B cell (primary cell): ENCODE data around the gene DEPDC1B. TPM values are rescaled to one million over a fixed set of nuclear protein-coding genes. Genes with fewer than 3 reads are reported as not detected.

Source experiments
- ATAC-seq: fragments of 200-7000 bp; cut with Tn5 transposase; one replicate; pipeline ENCODE4 v1.10.0; 2021; ENCODE audit warnings: low read depth, mild to moderate bottlenecking, moderate number of reproducible peaks, moderate library complexity
- CTCF ChIA-PET: fragments of 350-600 bp; sonication (Branson Sonifier 250); formaldehyde crosslinking; loops from one replicate; lab custom pipeline; 2021; ENCODE audit warnings: antibody characterized with exemption, inconsistent platforms; lab: Charles Lee
- POLR2A ChIA-PET: fragments of 350-600 bp; sonication (Branson Sonifier 250); formaldehyde crosslinking; loops from one replicate; lab custom pipeline; 2021; ENCODE audit warnings: antibody characterized with exemption; lab: Charles Lee
- DNase-seq: peaks from one replicate; pipeline ENCODE4 v3.0.0; 2013
- H2AFZ ChIP-seq: 2 replicates; pipeline ENCODE4 v1.6.1; 2012; ENCODE audit warnings: mild to moderate bottlenecking, low read depth, low read length; ENCODE audit not compliant: insufficient read depth, poor library complexity, severe bottlenecking
- H3K27ac ChIP-seq, 2 donors: 1 replicate in 1 of 2; 2 replicates in 1 of 2; pipeline ENCODE4 v1.5.1; 2012 to 2013; ENCODE audit warnings: low read length in 2 of 2, mild to moderate bottlenecking in 2 of 2, moderate library complexity in 1 of 2
- H3K27me3 ChIP-seq, 4 experiments: fragments of 200-600 bp in 1 of 4; sonication (generic) in 1 of 4; replicated peaks in 1 of 4; 1 replicate in 2 of 4; 2 replicates in 2 of 4; pipeline versions ENCODE4 v1.6.1 to v1.7.0; 2013 to 2016; ENCODE audit warnings: low read length in 3 of 4, mild to moderate bottlenecking in 2 of 4, mixed read lengths in 1 of 4, moderate library complexity in 1 of 4; ENCODE audit not compliant: insufficient read depth in 4 of 4, control insufficient read depth in 3 of 4; ENCODE audit errors: control extremely low read depth in 1 of 4
- H3K36me3 ChIP-seq, 2 experiments: replicated peaks in 1 of 2; 1 replicate in 1 of 2; 2 replicates in 1 of 2; pipeline versions ENCODE4 v1.6.1 to v1.7.1; 2013; ENCODE audit warnings: low read length in 1 of 2; ENCODE audit not compliant: insufficient read depth in 2 of 2, control insufficient read depth in 1 of 2; ENCODE audit errors: control extremely low read depth in 1 of 2, extremely low read depth in 1 of 2
- H3K4me1 ChIP-seq, 2 donors: fragments of 200-600 bp in 1 of 2; sonication (generic) in 1 of 2; 1 replicate in 1 of 2; 2 replicates in 1 of 2; pipeline versions ENCODE4 v1.5.1 to v1.6.1; 2013 to 2017; ENCODE audit warnings: low read length in 2 of 2; ENCODE audit not compliant: control insufficient read depth in 2 of 2, insufficient read depth in 2 of 2
- H3K4me2 ChIP-seq: replicated peaks from 2 replicates; pipeline ENCODE3; 2012; ENCODE audit warnings: mild to moderate bottlenecking, low read depth, low read length; ENCODE audit not compliant: poor library complexity, severe bottlenecking
- H3K4me3 ChIP-seq, 5 experiments: fragments of 200-600 bp in 1 of 5; sonication (generic) in 1 of 5; 1 replicate in 3 of 5; 2 replicates in 2 of 5; pipeline versions ENCODE4 v1.5.1 to v1.7.0; 2011 to 2016; ENCODE audit warnings: low read length in 4 of 5, mild to moderate bottlenecking in 4 of 5, low read depth in 2 of 5, control low read depth in 1 of 5, moderate library complexity in 1 of 5; ENCODE audit not compliant: insufficient read depth in 1 of 5; ENCODE audit errors: control extremely low read depth in 1 of 5, extremely low read depth in 1 of 5
- H3K79me2 ChIP-seq: fragments of 200-600 bp; sonication (generic); one replicate; pipeline ENCODE4 v1.6.0; 2016; ENCODE audit warnings: low read length; ENCODE audit not compliant: control insufficient read depth, insufficient read depth
- H3K9ac ChIP-seq: fragments of 200-600 bp; sonication (generic); 2 replicates; pipeline ENCODE4 v1.6.1; 2017; ENCODE audit warnings: mild to moderate bottlenecking, low read length, moderate library complexity
- H3K9me3 ChIP-seq, 3 donors: one replicate each; pipeline versions ENCODE4 v1.6.1 to v1.7.1; 2013; ENCODE audit warnings: low read length in 2 of 3; ENCODE audit not compliant: control insufficient read depth in 2 of 3, insufficient read depth in 1 of 3; ENCODE audit errors: control extremely low read depth in 1 of 3
- H4K20me1 ChIP-seq: 2 replicates; pipeline ENCODE4 v1.6.0; 2012; ENCODE audit warnings: mild to moderate bottlenecking, low read length; ENCODE audit not compliant: insufficient read depth, control insufficient read depth, poor library complexity, severe bottlenecking
- H3K27ac Mint-ChIP-seq: one replicate; pipeline ENCODE4 v1.8.0; 2021; ENCODE audit warnings: mixed read lengths
- H3K27me3 Mint-ChIP-seq: one replicate; pipeline ENCODE4 v1.8.0; 2021; ENCODE audit warnings: mixed read lengths
- H3K4me1 Mint-ChIP-seq: one replicate; pipeline ENCODE4 v1.8.0; 2021; ENCODE audit warnings: mixed read lengths
- H3K4me3 Mint-ChIP-seq: one replicate; pipeline ENCODE4 v1.8.0; 2021; ENCODE audit warnings: mixed read lengths
- H3K9me3 Mint-ChIP-seq: one replicate; pipeline ENCODE4 v1.8.0; 2022; ENCODE audit warnings: mixed read lengths; ENCODE audit not compliant: insufficient read depth
- CTCF ChIP-seq: fragments of 200-600 bp; IDR thresholded peaks from one replicate; pipeline ENCODE4 v1.8.0; 2022; ENCODE audit warnings: antibody characterized with exemption, mild to moderate bottlenecking
- EZH2 ChIP-seq: IDR thresholded peaks from 2 replicates; pipeline ENCODE4 v1.6.1; 2012; ENCODE audit warnings: borderline replicate concordance, low read depth, mild to moderate bottlenecking, moderate library complexity, low read length; ENCODE audit not compliant: insufficient read depth, poor library complexity, severe bottlenecking
- WGBS: methylation state at CpG from one replicate; pipeline ENCODE4 v1.1.5; 2013; ENCODE audit warnings: missing lambda C conversion rate; ENCODE audit not compliant: insufficient coverage; 5-methylcytosine and 5-hydroxymethylcytosine counted together
- intact Hi-C: fragments of 100-400 bp; cut with micrococcal nuclease; formaldehyde crosslinking; loops from one replicate; pipeline ENCODE4 v1.10.0; 2022
- polyA plus RNA-seq: library from polyadenylated mRNA; depleted of rRNA; stranded (reverse); fragments of >200 nt; gene quantifications from 2 replicates; pipeline ENCODE4 v1.2.3, GENCODE V29; 2012
- total RNA-seq, 2 donors: library from RNA; stranded (reverse); fragments of 120-200 nt in 1 of 2; gene quantifications; 1 replicate in 1 of 2; 2 replicates in 1 of 2; pipeline versions ENCODE4 v1.2.3 to v1.2.4, GENCODE V29; 2013 to 2022

The DEPDC1B gene
- total and polyA plus RNA-seq, 2 donors (not counting 1 experiment from before 2014, with no cell fraction given) = 0.04 to 0.25 TPM

DNA sequence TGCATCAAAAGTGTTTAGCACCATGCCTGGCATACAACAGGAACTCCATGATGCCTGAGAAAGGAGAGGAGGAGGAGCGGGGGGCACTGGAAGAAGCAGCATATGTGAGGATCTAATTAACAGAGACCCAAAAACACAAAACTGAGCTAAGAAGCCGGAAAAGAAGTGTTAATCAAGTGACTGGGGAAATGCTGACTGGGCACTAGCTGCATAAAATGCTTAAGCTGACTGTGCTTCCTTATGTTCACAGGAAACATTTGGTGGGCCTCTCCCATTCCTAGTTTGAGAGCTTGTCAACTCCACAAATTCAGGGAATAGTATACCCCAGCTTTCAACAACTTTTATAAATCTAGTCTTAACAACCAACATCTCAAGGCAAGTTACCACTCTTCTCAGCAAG, 26.6 kb downstream of the DEPDC1B start:
- H3K4me1 ChIP-seq = no peaks in the 10 kb centered on the region
- no peaks in the 10 kb centered on the region for H4K20me1 ChIP-seq
- POLR2A ChIA-PET = no interaction called here
- CTCF ChIA-PET = interaction anchor here (1.5 kb wide), 1 partner anchor 17 kb away, joined by 3 read pairs; no protein-coding TSS in a partner anchor
- 80% methylated on average over 1 of the region's 2 CpGs for WGBS
- no peaks in the 10 kb centered on the region for H3K9me3 ChIP-seq
- intact Hi-C loops = no loop called here
- TF ChIP-seq CTCF (no peak), EZH2 (no peak)
- no peaks in the 10 kb centered on the region for H3K9me3 Mint-ChIP-seq
- H3K27ac ChIP-seq = no peak overlapping the region
- H3K27me3 Mint-ChIP-seq = no peaks in the 10 kb centered on the region
- peaks cover 3% of the 10 kb centered on the region for H3K79me2 ChIP-seq
- peaks cover 2% of the 10 kb centered on the region for H3K4me1 Mint-ChIP-seq
- DNase-seq (no peak), ATAC-seq (no peak)
- H3K36me3 ChIP-seq = no peaks in the 10 kb centered on the region
- H3K4me3 ChIP-seq = no peak overlapping the region
- H3K27me3 ChIP-seq = no peaks in the 10 kb centered on the region
- no peak overlapping the region for H3K4me3 Mint-ChIP-seq
- H3K4me2 ChIP-seq = no peak overlapping the region
- H2AFZ ChIP-seq = no peak overlapping the region
- no peak overlapping the region for H3K27ac Mint-ChIP-seq
- no peak overlapping the region for H3K9ac ChIP-seq

DNA sequence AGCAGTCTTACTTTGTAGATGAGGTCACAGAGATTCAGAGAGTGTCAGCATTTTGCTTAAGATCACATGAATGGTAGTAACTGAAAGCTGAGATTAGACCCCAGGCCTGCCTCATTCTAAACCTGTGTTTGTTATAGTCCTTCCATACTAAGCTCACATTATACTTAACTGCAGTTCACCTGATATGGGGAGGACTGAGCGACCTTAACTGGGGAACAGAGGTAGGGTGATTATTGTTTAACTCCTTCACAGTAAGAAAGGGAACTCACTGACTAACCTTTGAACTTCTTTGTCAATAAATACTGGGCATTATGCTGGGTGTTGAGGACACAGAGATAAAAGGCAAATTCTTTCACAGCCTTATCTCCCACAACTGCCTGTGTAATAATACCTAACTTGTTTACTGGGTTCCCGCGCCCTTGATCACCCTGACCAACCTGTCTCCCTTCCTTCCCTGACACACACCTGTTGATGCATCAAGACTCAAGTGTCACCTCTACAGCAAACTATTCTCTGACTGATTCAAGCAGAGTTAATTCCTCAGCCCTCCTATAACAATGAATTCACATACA, 27.2 kb downstream of the DEPDC1B start:
- Histone ChIP-seq H3K4me3 (no peak overlapping the region), H3K4me1 (no peaks in the 10 kb centered on the region), H3K27me3 (no peaks in the 10 kb centered on the region), H2AFZ (no peak overlapping the region), H3K27ac (no peak overlapping the region), H3K79me2 (peaks cover 3% of the 10 kb centered on the region), H3K9ac (no peak overlapping the region), H3K4me2 (no peak overlapping the region), H3K36me3 (no peaks in the 10 kb centered on the region), H3K9me3 (no peaks in the 10 kb centered on the region), H4K20me1 (no peaks in the 10 kb centered on the region)
- Mint-ChIP-seq H3K4me3 (no peak overlapping the region), H3K9me3 (no peaks in the 10 kb centered on the region), H3K27ac (no peak overlapping the region), H3K27me3 (no peaks in the 10 kb centered on the region), H3K4me1 (peaks cover 2% of the 10 kb centered on the region)
- CTCF ChIA-PET = interaction anchor here (0.9 to 1.5 kb wide), 2 partner anchors 17 to 862 kb away, joined by 3 read pairs; no protein-coding TSS in a partner anchor
- intact Hi-C loops = no loop called here
- no peak for DNase-seq
- no peak for ATAC-seq
- POLR2A ChIA-PET = no interaction called here
- TF ChIP-seq EZH2 = no peak
- no peak for TF ChIP-seq CTCF
- 100% methylated on average over 2 of the region's 3 CpGs for WGBS
